Caki2 (cell line): Measurements from ENCODE around the gene PDE7B. TPM values are rescaled to one million over a fixed set of nuclear protein-coding genes. Genes with fewer than 3 reads are reported as not detected.

Experiments
- DNase-seq: peaks from one replicate; pipeline ENCODE4 v3.0.0-alpha.2; 2015; ENCODE audit warnings: low read depth
- in situ Hi-C: cut with HindIII; loops from 2 replicates; pipeline ENCODE4 v1.10.0; 2016; ENCODE audit warnings: low sequenced_read_pairs, low pct_unique_long_range_greater_than_20kb, mixed read lengths
- total RNA-seq: library from RNA; depleted of rRNA; stranded (reverse); fragments of >200 nt; shearing (Covaris generic); gene quantifications from 2 replicates; pipeline ENCODE4 v1.2.3, GENCODE V29; 2014; ENCODE audit warnings: low replicate concordance

PDE7B gene
- total RNA-seq, 1 experiment from 2014 or later: 0.07 TPM

GRCh38 chr6:135909737-135910387 lies 58.4 kb downstream of the PDE7B start:
- no peak for DNase-seq
- in situ Hi-C loops: no loop called here

- no peak for DNase-seq
Measured at GRCh38 chr6:135910790-135911618, 59.5 kb downstream of the PDE7B start.

GRCh38 chr6:135913785-135914184 lies 62.3 kb downstream of the PDE7B start:
- no peak for DNase-seq
- in situ Hi-C loops: no loop called here

More at GRCh38 chr6:135910790-135911618, 59.5 kb downstream of the PDE7B start:
- in situ Hi-C loops: no loop called here

GRCh38 chr6:135919026-135919425 lies 67.5 kb downstream of the PDE7B start:
- in situ Hi-C loops: no loop called here
- DNase-seq: no peak

- in situ Hi-C loops: no loop called here
Measured at GRCh38 chr6:135920689-135921088, 69.2 kb downstream of the PDE7B start.

GRCh38 chr6:135921188-135921587 lies 69.7 kb downstream of the PDE7B start:
- in situ Hi-C loops: no loop called here
- DNase-seq: no peak

More at GRCh38 chr6:135920689-135921088, 69.2 kb downstream of the PDE7B start:
- DNase-seq: no peak

- in situ Hi-C loops: no loop called here
- peak; percentile 90 for DNase-seq
Measured at GRCh38 chr6:135922174-135922573, 70.7 kb downstream of the PDE7B start.

- in situ Hi-C loops: no loop called here
Measured at GRCh38 chr6:135922746-135923145, 71.2 kb downstream of the PDE7B start.

GRCh38 chr6:135932651-135933050 lies 81.2 kb downstream of the PDE7B start:
- peak; percentile 39 for DNase-seq
- in situ Hi-C loops: no loop called here

More at GRCh38 chr6:135922746-135923145, 71.2 kb downstream of the PDE7B start:
- DNase-seq: no peak

- no peak for DNase-seq
- in situ Hi-C loops: no loop called here
Measured at GRCh38 chr6:135935941-135936601, 84.6 kb downstream of the PDE7B start.

- peak; percentile 13 for DNase-seq
- in situ Hi-C loops: no loop called here
Measured at GRCh38 chr6:135936606-135937005, 85.1 kb downstream of the PDE7B start.

- no peak for DNase-seq
- in situ Hi-C loops: no loop called here
Measured at GRCh38 chr6:135937106-135937505, 85.6 kb downstream of the PDE7B start.

GRCh38 chr6:135938576-135939207 lies 87.2 kb downstream of the PDE7B start:
- in situ Hi-C loops: no loop called here
- no peak for DNase-seq

GRCh38 chr6:135939208-135939591 lies 87.7 kb downstream of the PDE7B start:
- no peak for DNase-seq
- in situ Hi-C loops: no loop called here

- no peak for DNase-seq
- in situ Hi-C loops: no loop called here
Measured at GRCh38 chr6:135940616-135941167, 89.2 kb downstream of the PDE7B start.

- DNase-seq: no peak
Measured at GRCh38 chr6:135941275-135942025, 89.9 kb downstream of the PDE7B start.

GRCh38 chr6:135944120-135944519 lies 92.6 kb downstream of the PDE7B start:
- in situ Hi-C loops: no loop called here
- no peak for DNase-seq

More at GRCh38 chr6:135941275-135942025, 89.9 kb downstream of the PDE7B start:
- in situ Hi-C loops: no loop called here

- no peak for DNase-seq
- in situ Hi-C loops: no loop called here
Measured at GRCh38 chr6:135946674-135947073, 95.2 kb downstream of the PDE7B start.
